Left lung (tissue), 10 donors: ENCODE measurements around the gene DBI. TPM values are rescaled to one million over a fixed set of nuclear protein-coding genes. Genes with fewer than 3 reads are reported as not detected.
A peak's percentile ranks its signal among the peaks of the same experiment; 100 is the strongest.
"Not testable (repeated sequence)": the region's sequence is repeated elsewhere in the genome, so short reads cannot be mapped to it uniquely, and the experiment has no call there.

Experiments
- ATAC-seq: fragments of 200-7000 bp; cut with Tn5 transposase; one replicate; pipeline ENCODE4 v1.9.1; 2020; ENCODE audit warnings: moderate library complexity
- DNase-seq, 4 donors: peaks; one replicate each; pipeline ENCODE4 v3.0.0-alpha.2; 2013 to 2020
- H3K27ac ChIP-seq, 2 donors: fragments of 200-600 bp; sonication (generic) in 1 of 2; one replicate each; pipeline versions ENCODE4 v1.5.0 to v1.8.0; 2020 to 2021
- H3K27me3 ChIP-seq, 2 donors: fragments of 200-600 bp; sonication (generic) in 1 of 2; one replicate each; pipeline versions ENCODE4 v1.5.0 to v1.8.0; 2020 to 2021
- H3K36me3 ChIP-seq, 2 donors: fragments of 200-600 bp; sonication (generic) in 1 of 2; one replicate each; pipeline versions ENCODE4 v1.5.0 to v1.8.0; 2020 to 2021
- H3K4me1 ChIP-seq, 2 donors: fragments of 200-600 bp; one replicate each; pipeline ENCODE4 v1.8.0; 2021
- H3K4me3 ChIP-seq, 2 donors: fragments of 200-600 bp; sonication (generic) in 1 of 2; one replicate each; pipeline versions ENCODE4 v1.5.0 to v1.8.0; 2020 to 2021; ENCODE audit warnings: mild to moderate bottlenecking in 1 of 2
- H3K9me3 ChIP-seq, 2 donors: fragments of 200-600 bp; sonication (generic) in 1 of 2; one replicate each; pipeline versions ENCODE4 v1.5.0 to v1.8.0; 2020 to 2021
- intact Hi-C, 2 donors: fragments of 100-400 bp; cut with DNase I; formaldehyde crosslinking; loops; one replicate each; pipeline versions ENCODE4 v1.11.2 to v1.14.2; 2022
- polyA plus RNA-seq, 6 donors: library from polyadenylated mRNA; unstranded; fragments of 120-200 nt; gene quantifications; one replicate each; pipeline ENCODE4 v1.2.1, GENCODE V29; 2013; ENCODE audit not compliant: insufficient read length in 6 of 6
- total RNA-seq, 2 donors: library from RNA; stranded (reverse); fragmentation: NEBNext Ultra II Directional; extraction: Animal tissue kit (Norgen Biotek cat#: 25700); gene quantifications; one replicate each; pipeline ENCODE4 v1.2.1, GENCODE V29; 2021
- TF ChIP-seq, protein P1 (sequence below), 2 donors: fragments of 200-600 bp; sonication (generic) in 1 of 2; IDR thresholded peaks; one replicate each; pipeline versions ENCODE4 v1.5.0 to v1.8.0; 2021; ENCODE audit warnings: antibody characterized with exemption in 2 of 2
- donor health status: DM: no; HTN: yes; CAD: no.
- donor health status: DM: no; HTN: no; CAD: no.

The DBI gene
- total and polyA plus RNA-seq, 8 donors = 125 to 185 (median 157) TPM

DNA sequence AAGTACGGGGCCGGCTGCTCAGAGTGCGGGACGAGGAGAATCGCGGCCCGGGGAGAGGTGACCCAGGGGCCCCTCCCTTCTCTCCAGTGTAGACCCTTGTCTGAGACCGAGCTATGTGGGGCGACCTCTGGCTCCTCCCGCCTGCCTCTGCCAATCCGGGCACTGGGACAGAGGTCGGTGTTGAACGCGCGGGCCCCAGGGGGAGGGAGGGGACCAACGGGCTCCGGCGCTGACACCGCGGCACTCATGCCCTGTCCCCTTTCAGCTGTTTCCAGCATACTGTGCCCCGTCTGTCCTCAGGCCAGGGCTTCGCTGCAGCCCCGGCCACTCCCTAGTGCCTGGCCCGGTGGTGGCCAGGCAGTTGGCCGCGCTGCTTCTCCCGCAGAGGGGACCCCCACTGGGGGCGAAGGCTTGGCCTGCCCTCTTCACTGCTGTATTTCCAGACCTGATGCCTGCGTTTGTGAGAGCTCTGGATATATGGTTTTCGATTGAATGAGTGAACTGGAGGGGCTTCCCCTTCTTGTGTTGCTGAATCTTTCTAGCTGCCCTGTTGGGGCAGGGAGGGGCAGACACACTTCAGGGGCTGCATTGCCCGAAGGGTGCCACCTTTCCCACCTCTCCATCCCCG lies 809 bp downstream of the DBI start:
- TF ChIP-seq, protein P1, sequence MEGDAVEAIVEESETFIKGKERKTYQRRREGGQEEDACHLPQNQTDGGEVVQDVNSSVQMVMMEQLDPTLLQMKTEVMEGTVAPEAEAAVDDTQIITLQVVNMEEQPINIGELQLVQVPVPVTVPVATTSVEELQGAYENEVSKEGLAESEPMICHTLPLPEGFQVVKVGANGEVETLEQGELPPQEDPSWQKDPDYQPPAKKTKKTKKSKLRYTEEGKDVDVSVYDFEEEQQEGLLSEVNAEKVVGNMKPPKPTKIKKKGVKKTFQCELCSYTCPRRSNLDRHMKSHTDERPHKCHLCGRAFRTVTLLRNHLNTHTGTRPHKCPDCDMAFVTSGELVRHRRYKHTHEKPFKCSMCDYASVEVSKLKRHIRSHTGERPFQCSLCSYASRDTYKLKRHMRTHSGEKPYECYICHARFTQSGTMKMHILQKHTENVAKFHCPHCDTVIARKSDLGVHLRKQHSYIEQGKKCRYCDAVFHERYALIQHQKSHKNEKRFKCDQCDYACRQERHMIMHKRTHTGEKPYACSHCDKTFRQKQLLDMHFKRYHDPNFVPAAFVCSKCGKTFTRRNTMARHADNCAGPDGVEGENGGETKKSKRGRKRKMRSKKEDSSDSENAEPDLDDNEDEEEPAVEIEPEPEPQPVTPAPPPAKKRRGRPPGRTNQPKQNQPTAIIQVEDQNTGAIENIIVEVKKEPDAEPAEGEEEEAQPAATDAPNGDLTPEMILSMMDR (IDR thresholded peaks at IDR 0.05) = no peak
- peak overlapping the region; percentile 86 to 89 for H3K27ac ChIP-seq

DNA sequence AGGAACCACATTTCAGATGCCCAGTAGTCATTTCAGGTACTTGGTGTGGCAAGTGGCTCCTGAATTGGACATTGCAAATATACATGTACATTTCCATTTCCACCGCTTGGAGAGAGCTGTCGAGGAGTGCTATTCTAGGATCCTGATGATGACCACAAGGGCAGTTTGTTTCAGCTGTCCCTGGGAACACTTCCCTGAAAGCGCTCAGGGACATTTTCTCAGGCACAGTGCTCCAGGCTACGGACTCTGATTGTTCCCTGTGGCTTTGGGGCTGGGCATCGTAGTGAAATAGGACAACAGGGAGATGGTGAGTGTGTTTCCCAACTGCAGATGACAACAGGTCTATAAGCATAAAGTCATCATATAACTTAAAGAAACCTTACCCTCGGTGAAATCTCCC lies 3.1 kb downstream of the DBI start:
- Histone ChIP-seq H3K9me3 (peaks cover 0 to 17% of the 10 kb centered on the region in 2 donors), H3K36me3 (peaks cover 0 to 65% of the 10 kb centered on the region in 2 donors), H3K27me3 (no peaks in the 10 kb centered on the region), H3K4me3 (no peak overlapping the region), H3K27ac (no peak overlapping the region), H3K4me1 (peaks cover 15 to 36% of the 10 kb centered on the region in 2 donors)
- intact Hi-C loops = no loop called here
- ATAC-seq (no peak), DNase-seq (no peak)
- TF ChIP-seq, protein P1 (IDR thresholded peaks at IDR 0.05) = no peak

More for the DNA sequence above, 809 bp downstream of the DBI start:
- no peaks in the 10 kb centered on the region for H3K9me3 ChIP-seq
- no peaks in the 10 kb centered on the region for H3K27me3 ChIP-seq
- H3K4me1 ChIP-seq = peaks cover 15 to 42% of the 10 kb centered on the region in 2 donors
- DNase-seq (peak in 3 of 4 donors; percentile 44 to 88 (median 75)), ATAC-seq (peak; percentile 69)
- peak overlapping the region; percentile 64 to 92 for H3K4me3 ChIP-seq
- intact Hi-C loops = no loop called here
- H3K36me3 ChIP-seq = peaks cover 0 to 42% of the 10 kb centered on the region in 2 donors

DNA sequence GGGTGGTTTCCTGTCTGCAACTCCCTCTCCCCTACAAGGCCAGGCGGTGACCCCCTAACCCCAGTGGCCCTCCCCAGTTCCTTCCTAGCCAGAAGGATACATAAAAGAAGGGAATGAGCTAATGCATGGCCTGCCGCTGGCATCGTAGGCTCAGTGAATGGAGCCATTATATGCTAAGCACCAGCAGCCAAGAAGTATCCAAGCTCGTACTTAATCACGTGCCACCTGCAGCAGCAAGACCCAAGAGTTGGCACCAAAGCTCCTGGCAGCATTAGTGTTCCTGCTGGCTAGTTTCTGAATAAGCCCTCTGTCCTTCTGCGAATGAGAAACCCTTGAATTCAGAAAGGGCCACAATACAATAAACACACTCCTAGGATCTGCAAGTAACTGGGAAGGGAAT lies 4.3 kb downstream of the DBI start:
- Histone ChIP-seq H3K36me3 (peaks cover 0 to 66% of the 10 kb centered on the region in 2 donors), H3K4me3 (no peak overlapping the region), H3K4me1 (peaks cover 8 to 24% of the 10 kb centered on the region in 2 donors), H3K27me3 (no peaks in the 10 kb centered on the region), H3K27ac (no peak overlapping the region), H3K9me3 (peaks cover 0 to 17% of the 10 kb centered on the region in 2 donors)
- no peak for ATAC-seq
- DNase-seq = no peak
- intact Hi-C loops = no loop called here
- TF ChIP-seq, protein P1 (IDR thresholded peaks at IDR 0.05) = no peak

DNA sequence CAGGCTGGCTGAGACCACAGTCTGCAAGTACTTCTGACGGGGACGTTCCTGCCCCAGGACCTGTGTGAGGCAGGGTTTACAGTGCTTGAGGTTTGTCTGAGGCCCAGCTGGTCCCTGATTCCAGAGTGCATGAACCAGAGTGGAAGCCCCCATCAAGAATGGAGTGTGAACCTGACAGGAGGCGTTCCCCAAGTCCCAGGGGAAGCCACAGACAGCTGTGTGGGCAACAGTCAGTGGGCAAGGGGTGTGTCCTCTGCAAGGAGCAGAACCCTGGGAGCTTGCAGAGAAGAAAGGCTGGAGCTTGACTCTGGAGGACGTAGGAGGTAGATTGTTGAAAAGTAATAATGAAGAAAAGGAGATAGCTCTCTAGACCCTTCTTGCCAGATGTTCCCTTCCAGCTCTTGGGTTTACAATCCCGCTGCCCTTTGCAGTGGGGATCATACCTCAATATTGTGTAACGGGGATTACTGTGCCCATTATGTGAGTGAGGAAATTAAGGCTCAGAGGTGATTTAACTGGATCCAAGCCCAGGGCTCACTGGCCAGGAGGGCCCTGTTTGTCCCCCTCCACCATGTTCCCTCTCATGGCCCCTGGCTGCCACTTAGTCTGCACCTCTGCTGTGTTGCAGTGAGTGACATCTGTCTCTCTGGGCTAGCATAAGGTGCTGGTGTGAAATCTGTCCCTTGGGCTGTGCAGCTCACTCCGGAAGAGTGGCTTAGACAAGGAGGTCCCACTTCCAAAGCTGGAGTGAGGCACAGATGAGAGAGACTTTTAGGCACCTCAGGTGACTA lies 6.2 kb downstream of the DBI start:
- no peaks in the 10 kb centered on the region for H3K27me3 ChIP-seq
- peaks cover 4 to 19% of the 10 kb centered on the region in 2 donors for H3K4me1 ChIP-seq
- H3K9me3 ChIP-seq = peaks cover 0 to 17% of the 10 kb centered on the region in 2 donors
- TF ChIP-seq, protein P1 (IDR thresholded peaks at IDR 0.05) = no peak
- peaks cover 0 to 66% of the 10 kb centered on the region in 2 donors for H3K36me3 ChIP-seq
- no peak overlapping the region for H3K27ac ChIP-seq
- no peak overlapping the region for H3K4me3 ChIP-seq
- DNase-seq (no peak), ATAC-seq (no peak)
- intact Hi-C loops = no loop called here

DNA sequence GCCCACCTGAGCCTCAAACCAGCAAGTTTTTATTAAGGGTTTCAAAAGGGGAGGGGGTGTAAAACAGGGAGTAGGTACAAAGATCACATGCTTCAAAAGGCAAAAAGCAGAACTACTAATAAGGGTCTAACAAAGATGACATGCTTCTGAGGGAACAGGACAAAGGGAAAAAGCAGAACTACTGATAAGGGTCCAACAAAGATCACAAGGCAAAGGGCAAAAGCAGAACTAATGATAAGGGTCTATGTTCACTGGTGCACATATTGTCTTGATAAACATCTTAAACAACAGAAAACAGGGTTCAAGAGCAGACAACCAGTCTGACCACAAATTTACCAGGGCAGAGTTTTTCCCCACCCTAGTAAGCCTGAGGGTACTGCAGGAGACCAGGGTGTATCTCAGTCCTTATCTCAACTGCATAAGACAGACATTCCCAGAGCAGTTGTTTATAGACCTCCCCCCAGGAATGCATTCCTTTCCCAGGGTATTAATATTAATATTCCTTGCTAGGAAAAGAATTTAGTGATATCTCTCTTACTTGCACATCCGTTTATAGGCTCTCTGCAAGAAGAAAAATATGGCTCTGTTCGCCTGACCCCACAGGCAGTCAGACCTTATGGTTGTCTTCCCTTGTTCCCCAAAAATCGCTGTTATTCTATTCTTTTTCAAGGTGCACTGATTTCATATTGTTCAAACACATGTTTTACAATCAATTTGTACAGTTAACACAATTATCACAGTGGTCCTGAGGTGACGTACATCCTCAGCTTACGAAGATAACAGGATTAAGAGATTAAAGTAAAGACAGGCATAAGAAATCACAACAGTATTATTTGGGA lies 7.3 kb downstream of the DBI start:
- intact Hi-C loops, H3K27ac ChIP-seq, H3K4me1 ChIP-seq, H3K4me3 ChIP-seq, H3K27me3 ChIP-seq, DNase-seq, ATAC-seq: not testable (repeated sequence)
- Histone ChIP-seq H3K9me3 (peaks cover 0 to 17% of the 10 kb centered on the region in 2 donors), H3K36me3 (peaks cover 0 to 59% of the 10 kb centered on the region in 2 donors)

DNA sequence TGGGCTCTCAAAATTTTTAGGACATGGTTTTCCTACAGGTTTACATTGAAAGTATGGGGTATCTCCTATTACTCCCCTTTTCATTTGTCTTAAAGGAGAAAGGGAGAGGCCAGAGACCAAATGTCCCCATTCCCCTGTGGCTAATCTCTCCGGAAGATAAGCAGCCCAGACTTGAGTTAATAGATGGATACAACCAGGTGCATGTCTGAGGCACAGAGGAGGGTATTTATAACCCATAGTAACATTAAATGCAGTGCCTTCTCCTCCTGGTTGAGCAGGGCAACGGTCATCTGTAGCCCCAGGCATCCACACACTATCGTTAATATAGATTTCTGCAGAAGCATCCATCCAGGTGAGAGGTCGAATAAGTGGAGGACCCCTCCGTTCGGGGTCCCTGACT lies 9.6 kb downstream of the DBI start:
- DNase-seq, ATAC-seq, H3K4me3 ChIP-seq, H3K27me3 ChIP-seq, H3K27ac ChIP-seq, intact Hi-C loops, H3K4me1 ChIP-seq: not testable (repeated sequence)
- peaks cover 0 to 36% of the 10 kb centered on the region in 2 donors for H3K36me3 ChIP-seq
- peaks cover 0 to 17% of the 10 kb centered on the region in 2 donors for H3K9me3 ChIP-seq
